GM19238 (cell line): ENCODE results near the gene GPSM3.

ENCODE experiments used
- DNase-seq: peaks from one replicate; pipeline ENCODE4 v3.0.0; 2011; ENCODE audit warnings: low spot score; ENCODE audit not compliant: insufficient read length

GPSM3 gene

DNA sequence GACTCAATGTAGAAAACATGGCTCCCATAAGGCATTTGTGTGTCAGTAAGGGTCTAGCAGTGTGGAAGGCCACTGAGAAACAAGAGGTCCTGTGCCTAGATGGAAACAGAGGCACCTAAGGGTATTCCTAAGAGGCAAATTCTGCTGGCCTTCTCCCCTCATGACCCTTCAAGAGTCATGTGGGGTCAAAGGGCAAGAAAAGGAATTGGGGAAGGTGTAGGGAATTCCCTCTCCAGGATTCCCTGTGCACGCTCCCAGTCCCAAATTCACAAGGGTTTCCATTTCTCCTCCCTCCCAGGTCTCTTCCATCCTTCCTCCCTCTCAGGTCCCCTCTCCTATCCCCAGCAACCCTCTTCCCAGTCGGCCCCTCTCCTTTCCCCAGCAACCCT, 17.1 kb downstream of the GPSM3 start:
- DNase-seq, result no peak

DNA sequence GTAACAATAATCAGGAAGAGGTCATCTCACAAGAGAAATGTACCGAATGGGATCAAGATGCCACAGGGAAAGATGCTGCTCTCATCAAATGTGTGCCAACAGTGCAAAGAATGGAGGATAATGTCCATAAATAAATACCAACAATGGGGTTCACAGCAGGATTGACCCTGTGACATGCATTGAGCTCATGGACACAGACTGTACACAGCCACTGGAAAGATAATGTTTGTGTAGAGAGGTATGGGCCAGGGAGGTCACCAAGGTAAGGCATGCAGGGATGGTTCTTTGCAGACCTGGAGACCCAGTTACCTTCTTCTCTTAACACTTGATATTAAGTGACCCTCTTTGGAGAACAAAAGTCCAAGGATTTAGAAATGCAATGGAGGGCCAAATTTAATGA, 18.0 kb downstream of the GPSM3 start:
- DNase-seq, result no peak

DNA sequence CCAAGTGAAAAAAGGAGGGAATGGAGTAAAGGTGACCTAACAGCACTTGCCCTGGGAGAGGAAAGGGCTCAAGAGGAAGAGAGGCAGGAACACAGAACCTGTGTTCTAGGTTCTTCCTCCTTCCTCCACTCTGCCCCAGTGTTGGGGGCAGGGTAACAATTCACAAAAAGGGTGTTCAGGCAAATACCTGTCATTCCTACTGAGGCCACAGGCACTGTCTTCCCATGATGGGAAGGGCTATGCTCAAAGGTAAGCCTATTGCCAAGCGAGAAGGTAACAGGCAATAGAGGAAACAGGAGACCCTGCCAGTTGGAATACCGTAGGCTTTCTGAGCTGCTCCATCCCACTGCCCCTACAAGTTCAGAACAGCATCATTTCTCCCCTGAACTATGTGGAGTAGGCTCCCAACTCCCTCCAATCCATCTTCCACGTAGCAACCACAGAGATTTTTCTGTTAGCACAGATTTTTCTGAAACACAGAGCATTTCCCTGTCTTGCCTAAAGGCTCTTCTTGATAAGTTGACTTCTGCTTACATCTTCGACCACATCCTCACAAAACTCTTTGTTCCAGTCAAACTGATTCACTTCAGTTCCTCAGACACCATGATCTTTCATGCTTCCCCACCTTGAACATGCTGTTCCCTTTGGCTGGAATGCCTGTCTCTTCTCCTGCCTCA, 19.3 kb downstream of the GPSM3 start:
- DNase-seq, result no peak

DNA sequence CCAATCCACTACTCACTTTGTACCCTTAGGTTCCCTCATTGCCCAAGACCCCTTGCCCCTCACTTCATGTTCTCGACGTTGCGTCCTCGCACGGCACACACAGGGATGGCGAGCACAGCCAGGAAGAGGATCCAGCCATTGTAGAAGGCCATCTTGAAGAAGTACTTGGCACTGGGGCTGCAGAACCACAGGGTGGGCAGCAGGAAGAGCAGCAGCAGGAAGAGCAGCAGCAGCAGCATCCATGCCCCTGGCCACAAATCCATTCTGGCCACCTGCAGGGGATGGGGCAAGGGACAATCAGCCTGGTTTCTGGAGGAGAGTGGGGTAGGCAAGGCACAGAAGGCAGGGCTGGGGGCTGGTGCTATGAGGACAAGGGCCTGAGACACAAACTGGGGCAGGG, 21.2 kb downstream of the GPSM3 start:
- no peak for DNase-seq

DNA sequence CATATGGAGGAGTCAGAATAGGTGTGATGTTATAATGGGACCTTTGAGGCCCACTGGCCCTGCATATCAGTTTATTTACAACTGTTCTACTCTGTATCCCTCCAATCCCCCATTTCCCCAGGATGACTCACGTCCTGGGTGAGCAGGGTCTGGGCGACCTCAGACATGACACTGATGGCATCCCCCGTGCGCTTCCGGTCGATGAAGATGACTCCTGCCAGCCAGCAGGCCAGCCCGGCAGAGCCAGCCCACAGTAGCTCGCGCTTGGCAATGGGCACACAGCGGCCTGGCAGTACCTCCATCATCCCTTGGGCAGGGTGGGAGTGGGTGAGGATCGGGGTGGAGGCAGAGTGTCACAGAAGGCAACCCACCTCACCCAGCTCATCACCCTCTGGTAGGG, 22.1 kb downstream of the GPSM3 start:
- DNase-seq, result no peak

DNA sequence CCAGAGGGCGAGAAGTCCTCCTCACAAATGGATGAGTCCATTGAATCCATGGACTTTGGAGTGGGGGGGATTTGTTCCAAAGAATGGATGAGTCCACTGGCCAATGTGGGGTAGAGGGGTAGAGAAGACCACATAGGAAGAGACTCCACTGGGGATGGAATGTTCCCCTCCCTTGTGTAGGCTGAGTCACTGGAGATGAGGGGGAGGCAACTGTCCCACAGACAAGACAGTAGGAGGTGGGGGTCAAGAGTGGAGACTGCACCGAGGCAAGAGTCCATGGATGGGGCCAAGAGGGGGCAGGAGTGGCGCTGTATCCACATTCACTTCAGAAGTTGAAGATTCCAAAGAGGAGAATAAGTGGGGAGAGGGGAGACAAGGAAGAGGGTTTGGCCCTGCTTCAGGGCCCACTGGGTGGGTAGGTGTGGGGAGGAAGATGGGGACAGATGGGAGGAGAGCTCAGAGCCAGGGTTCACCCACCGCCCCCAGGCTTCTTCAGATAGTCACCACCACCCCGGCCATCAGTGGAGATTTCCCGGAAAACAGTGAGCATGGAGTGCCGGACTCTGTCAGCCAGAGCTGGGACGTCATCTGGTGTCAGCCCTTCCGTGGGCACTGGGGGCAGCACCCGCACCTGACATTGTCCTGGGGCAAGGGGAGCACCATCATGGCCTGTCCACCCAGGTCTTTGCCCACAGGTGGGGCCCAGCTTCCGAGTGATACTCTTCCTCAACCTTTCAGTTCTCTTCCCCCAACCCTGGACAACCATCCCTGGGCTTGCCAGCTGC, 23.4 kb downstream of the GPSM3 start:
- no peak for DNase-seq

DNA sequence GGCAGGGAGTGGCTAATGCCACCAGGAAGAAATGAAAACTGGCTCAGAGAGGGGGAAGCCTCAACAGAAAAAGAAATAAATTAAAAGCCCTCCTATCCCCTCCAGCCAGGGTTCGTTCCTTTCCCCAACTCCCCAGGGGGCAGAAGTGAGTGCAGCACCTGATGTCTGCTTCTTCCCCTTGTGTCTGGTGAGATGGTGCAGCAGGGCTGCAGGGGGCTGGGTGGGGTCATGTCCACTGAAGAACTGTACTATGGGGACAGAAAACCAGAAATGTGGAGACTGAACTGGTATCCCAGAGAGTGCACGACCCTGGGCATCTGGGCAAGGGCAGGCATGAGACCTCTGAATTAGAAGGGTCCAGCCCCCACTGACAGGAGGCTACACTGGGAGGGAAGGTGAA, 24.1 kb downstream of the GPSM3 start:
- no peak for DNase-seq

DNA sequence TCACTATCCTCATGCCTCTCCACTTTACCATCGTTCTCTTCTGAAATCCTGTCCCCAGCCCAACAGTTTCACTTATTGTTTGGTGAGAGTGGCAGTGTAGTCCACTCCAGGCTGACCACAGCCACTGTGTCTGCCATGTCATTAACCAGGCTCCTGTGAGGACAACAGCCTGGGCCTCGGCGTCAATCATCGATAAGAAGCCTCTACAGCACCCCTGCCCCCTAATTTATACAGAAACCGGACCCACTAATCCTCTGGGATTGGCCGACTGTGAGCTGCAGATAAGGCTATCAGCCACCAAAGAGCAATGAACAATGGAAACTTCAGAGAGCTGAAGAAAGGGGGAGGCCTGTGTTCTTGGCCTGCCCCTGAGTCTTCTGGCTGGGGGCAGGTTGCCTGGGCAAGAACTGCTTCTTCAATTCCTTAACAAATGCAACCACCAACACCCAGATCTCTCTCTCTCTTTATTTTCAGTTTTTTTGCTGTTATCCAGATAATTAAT, 24.6 kb downstream of the GPSM3 start:
- no peak for DNase-seq

DNA sequence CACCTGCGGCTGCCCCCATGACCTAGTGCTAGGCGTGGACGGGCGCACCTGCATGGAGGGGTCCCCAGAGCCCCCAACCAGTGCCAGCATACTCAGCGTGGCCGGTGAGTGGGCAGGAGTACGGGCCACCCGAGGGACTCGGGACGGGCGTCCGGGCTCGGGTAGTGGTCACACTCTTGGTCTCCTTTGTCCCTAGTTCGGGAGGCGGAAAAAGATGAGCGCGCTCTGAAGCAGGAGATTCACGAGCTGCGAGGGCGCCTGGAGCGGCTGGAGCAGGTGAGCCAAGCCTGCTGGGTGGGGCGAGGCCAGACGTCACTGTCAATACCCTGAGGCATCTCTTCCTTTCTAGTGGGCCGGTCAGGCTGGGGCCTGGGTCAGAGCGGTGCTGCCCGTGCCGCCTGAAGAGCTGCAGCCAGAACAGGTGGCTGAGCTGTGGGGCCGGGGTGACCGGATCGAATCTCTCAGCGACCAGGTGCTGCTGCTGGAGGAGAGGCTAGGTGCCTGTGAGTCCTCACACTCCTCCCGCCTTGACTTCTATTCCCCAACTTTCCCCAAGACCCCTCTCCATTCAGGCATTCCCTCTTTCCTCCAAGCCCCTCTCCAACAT, 25.2 kb downstream of the GPSM3 start:
- no peak for DNase-seq

DNA sequence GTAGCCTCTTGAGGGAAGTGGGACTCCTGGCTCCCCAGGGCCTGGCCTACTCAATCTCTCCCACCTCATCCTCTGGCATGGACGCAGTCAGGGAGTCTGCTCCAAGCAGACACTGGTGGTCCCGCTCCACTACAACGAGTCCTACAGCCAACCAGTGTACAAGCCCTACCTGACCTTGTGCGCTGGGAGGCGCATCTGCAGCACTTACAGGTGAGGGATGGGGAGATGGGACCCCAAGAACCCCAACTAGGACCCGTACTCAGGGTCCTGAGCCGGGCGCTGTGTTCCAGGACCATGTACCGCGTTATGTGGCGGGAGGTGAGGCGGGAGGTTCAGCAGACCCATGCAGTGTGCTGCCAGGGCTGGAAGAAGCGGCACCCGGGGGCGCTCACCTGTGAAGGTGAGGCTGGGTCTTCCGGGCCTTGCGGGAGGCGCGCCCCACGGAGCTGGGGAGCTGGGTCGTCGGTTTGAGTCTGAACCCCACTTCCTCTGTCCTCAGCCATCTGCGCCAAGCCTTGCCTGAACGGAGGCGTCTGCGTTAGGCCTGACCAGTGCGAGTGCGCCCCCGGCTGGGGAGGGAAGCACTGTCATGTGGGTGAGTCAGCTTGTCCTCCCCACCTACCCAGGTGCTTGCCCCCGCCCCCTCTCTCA, 25.9 kb downstream of the GPSM3 start:
- DNase-seq, result no peak

DNA sequence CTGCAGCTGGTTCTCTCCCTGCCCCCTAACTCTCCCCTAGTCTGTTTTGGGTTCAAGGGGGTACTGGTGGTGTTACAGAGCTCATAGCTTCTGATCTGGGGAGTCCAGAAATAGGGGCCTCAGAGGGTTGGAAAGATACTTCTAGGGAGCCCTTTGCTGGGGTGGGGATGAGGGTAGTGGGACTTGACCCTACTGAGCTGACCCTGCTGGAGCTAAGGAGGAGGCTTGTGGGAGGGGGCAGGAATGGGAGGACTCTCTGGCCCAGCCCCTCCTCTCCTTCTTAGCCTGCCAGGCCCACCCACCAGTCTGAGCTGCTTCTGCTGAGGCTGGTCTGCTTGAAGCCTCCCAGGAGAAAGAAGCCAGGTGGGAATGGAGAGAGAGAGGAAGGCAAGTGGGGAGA, 28.1 kb downstream of the GPSM3 start, which contains the start of gene EGFL8:
TSS of gene EGFL8 (plus strand) at position 301 of the 400 bp plus-strand sequence. CDS start 1,571 bp downstream, outside the sequence.
- no peak for DNase-seq

DNA sequence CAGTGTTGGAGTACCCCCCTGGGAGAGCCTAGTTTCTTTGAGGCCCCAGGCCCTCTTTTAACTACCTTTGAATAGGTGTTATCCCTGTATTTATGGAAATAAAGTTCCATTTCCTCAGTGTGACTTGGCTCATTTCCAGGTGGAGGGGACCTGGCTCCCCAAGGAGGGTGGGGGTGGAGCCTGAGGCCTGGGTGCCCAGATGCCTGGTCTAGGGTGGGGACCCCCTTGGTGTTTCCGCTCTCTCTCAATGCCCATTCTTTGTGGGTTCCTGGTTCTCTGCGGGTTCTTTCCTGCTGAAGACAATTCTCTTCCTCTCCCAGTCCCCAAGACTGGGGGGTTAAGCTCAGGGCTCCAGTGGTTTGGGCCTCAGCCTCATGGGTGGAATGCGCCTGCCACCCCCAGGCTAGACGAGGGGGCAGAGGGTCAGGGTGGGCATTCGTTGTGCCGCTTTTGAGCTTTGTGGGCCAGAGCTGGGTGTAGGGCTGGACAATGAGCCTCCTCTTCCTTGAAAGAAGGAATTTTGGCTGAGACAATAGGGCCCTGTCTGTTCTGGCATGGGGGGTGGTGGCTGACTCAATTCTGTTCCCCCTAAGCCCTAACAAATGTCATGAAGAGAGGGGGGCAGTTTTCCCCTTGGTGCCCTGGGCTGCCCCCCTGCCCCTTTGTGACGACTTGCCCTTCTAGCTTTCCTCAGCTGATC, 28.7 kb downstream of the GPSM3 start:
- no peak for DNase-seq

DNA sequence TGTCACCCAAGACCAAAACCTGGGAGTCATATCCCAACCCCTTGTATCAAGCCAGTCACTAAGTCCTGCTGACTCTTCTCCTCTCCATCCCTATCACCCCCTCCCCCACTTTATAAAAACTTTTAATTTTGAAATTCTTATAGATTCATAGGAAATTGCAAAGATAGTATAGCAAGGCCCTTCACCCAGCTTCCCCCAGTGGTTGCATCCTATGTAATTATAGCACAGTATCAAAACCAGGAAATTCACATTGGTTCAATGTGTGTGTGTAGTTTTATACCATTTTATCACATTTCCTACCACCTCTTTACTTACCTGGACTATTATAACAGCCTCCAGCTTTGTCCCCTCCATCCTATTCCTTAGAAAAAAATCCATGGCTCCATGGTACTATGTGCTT, 34.4 kb downstream of the GPSM3 start:
- DNase-seq, result no peak

DNA sequence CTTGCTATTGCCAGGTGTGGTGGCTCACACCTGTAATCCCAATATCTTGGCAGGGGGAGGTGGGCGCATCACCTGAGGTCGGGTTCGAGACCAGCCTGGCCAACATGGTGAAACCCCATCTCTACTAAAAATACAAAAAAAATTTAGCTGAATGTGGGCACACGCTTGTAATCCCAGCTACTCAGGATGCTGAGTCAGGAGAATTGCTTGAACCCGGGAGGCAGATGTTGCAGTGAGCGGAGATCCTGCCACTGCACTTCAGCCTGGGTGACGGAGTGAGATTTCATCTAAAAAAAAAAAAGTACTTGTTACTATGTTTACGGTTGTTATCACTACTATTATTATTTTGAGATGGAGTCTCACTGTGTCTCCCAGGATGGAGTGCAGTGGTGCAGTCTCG, 35.6 kb downstream of the GPSM3 start:
- DNase-seq, result no peak

DNA sequence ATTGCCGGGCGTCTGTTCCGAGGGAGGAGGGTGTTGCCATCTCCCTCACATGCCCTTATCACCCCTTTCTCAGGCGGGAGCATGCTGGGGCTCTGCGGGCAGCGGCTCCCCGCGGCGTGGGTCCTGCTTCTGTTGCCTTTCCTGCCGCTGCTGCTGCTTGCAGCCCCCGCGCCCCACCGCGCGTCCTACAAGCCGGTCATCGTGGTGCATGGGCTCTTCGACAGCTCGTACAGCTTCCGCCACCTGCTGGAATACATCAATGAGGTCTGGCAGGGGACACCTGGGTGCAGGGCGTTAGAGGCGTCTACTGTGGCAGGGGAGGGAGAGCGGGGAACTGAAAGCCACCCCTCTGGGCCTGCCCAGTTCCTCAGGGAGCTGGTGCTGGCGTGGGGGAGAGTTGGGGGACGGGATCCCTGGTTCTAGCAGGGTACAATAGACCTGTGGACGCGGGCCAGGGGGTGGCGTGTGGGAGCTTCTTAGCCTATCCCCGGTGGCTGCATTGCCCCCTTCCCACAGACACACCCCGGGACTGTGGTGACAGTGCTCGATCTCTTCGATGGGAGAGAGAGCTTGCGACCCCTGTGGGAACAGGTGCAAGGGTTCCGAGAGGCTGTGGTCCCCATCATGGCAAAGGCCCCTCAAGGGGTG, 37.8 kb downstream of the GPSM3 start:
- DNase-seq, result peak; percentile 87

DNA sequence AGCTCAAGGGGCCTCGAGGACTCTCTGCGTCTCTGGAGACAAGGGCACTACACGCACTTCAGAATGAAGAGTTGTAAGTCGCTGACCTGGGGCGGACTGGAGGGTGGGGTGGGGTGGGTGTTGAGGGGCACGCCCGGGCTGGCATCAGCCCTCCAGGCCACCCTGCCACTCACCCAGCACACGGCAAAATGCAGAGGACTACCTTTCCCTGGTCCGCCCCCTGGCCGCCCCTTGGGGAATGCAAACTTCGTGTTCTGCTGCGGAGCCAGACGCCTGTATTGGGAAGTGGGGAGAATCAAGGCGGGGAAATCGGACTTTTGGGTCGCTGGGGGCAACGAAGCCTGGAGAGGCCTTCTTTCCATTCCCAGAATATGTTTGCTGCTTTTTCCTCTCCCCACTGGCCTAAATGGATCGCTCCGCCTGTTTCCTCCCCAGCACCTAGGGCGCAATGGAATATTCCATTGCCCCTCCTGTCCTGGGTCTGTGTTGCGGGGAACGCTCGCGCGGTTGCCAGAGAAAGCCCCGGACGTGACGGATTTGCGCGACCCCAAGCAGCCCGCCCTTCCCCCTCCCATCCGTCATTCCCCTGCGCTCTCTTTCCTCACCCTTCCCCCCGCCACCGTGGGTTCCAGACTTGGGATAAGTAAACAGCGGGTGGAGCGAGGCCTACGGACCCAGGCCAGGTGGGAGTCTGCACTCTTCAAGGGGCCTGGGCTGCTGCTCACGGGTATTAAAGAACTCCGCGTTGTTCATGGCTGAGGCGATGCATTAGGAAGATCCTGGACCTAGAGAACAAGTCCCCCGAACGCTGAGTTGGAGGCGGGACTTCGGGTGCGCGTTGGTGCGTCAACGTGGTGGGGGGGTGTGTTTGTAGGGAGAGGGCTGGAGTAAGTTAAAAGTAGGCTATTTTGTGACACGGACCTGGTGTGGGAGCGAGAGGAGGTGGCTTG, 38.6 kb downstream of the GPSM3 start, which contains the start of gene PPT2:
TSS of gene PPT2 (plus strand) at position 578 of the 950 bp plus-strand sequence. CDS start 454 bp downstream, outside the sequence.
- peak; percentile 58 for DNase-seq

DNA sequence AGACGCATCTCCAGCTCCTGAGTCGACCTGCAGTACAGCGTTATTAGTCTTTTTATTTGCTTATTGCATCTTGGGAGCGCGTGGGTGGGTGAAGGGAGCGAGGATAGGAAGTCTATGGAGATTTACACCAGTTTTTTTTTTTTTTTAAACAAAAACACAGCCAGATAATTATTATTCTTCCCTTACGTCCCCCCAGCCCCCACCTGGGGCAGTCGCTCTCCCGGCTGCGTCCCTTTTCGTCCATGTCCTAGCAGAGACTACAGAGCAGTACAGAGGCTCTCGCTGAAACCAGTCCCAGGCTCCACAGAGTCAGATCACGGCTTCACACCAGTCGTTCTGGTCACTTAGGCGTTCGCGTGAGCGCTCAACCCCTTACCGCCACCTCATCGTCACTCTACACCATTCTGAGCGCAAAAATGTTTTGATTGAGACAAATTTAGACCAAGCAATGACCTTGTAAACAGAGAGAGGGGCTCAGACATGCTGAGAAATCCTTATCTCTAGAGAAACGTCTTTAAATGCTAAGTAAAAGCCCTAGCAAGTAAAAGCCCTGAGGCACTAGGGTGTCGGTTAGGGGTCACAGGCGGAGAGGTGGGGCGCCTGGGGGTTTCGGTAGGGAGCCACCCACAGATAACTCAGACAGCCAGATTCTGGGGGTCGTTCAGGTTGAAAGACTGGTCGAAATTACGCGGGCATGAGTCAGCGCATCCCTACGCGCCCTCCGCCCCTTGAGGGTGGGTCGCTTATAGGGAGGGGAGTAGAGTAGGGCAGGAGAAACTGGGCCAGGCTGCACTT, 39.5 kb downstream of the GPSM3 start:
- no peak for DNase-seq
